Mammary epithelial cell (primary cell): ENCODE results near the gene DEDD2.

ENCODE experiments used
- EZH2 ChIP-seq: IDR thresholded peaks from 2 replicates; pipeline ENCODE4 v1.6.1; 2012; ENCODE audit warnings: low read length, inconsistent platforms, borderline replicate concordance
- TF ChIP-seq, protein P1 (sequence below), 2 donors: IDR thresholded peaks in 1 of 2; conservative IDR thresholded peaks in 1 of 2; 2 replicates each; pipeline ENCODE4 v1.5.1; 2011 to 2012; ENCODE audit warnings: inconsistent platforms in 2 of 2, low read length in 2 of 2, mild to moderate bottlenecking in 2 of 2, control low read depth in 1 of 2, low read depth in 1 of 2; ENCODE audit not compliant: insufficient read depth in 1 of 2; ENCODE audit errors: extremely low read depth in 1 of 2

DNA sequence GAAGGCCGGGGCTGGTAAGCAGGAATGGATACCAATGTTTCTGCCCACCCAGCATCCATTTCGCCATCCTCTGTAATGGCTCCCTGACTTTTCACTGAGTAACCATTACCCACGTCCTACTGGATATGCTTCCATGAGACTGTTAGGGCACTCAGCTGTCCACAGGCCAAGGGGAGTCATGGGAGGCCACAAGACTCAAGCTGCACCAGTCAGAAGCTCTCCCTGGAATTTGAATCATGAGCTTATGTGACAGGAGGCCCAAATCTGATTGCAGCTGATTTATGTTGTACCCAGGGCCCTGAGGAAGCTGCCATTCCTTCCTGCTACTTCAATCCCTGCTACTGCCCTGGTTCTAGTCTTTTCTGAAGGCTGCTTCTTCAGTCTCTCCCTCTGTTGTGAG is 28.3 kb downstream of the DEDD2 start:
- TF ChIP-seq, protein P1, sequence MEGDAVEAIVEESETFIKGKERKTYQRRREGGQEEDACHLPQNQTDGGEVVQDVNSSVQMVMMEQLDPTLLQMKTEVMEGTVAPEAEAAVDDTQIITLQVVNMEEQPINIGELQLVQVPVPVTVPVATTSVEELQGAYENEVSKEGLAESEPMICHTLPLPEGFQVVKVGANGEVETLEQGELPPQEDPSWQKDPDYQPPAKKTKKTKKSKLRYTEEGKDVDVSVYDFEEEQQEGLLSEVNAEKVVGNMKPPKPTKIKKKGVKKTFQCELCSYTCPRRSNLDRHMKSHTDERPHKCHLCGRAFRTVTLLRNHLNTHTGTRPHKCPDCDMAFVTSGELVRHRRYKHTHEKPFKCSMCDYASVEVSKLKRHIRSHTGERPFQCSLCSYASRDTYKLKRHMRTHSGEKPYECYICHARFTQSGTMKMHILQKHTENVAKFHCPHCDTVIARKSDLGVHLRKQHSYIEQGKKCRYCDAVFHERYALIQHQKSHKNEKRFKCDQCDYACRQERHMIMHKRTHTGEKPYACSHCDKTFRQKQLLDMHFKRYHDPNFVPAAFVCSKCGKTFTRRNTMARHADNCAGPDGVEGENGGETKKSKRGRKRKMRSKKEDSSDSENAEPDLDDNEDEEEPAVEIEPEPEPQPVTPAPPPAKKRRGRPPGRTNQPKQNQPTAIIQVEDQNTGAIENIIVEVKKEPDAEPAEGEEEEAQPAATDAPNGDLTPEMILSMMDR (conservative IDR thresholded peaks at IDR 0.05 in 1 of 2, IDR thresholded peaks at IDR 0.05 in 1 of 2; ENCODE audit: extremely low read depth in 1 of 2, insufficient read depth in 1 of 2, low read depth in 1 of 2, low read length in 2 of 2), result no peak
- TF ChIP-seq EZH2, result no peak
